Stimulated activated CD4-positive, alpha-beta T cell treated with anti-CD3 and anti-CD28 coated beads, TNF-alpha, amount 100 ng/mL, for 48 hours (primary cell): ENCODE data around the gene SPON2.

Experiments
- DNase-seq, 3 donors: peaks; one replicate each; pipeline ENCODE4 v3.0.0-alpha.2; 2020; ENCODE audit warnings: low read depth in 3 of 3

SPON2 gene

GRCh38 chr4:1195109-1195671, 22.8 kb upstream of the SPON2 start:
- no peak for DNase-seq

DNA sequence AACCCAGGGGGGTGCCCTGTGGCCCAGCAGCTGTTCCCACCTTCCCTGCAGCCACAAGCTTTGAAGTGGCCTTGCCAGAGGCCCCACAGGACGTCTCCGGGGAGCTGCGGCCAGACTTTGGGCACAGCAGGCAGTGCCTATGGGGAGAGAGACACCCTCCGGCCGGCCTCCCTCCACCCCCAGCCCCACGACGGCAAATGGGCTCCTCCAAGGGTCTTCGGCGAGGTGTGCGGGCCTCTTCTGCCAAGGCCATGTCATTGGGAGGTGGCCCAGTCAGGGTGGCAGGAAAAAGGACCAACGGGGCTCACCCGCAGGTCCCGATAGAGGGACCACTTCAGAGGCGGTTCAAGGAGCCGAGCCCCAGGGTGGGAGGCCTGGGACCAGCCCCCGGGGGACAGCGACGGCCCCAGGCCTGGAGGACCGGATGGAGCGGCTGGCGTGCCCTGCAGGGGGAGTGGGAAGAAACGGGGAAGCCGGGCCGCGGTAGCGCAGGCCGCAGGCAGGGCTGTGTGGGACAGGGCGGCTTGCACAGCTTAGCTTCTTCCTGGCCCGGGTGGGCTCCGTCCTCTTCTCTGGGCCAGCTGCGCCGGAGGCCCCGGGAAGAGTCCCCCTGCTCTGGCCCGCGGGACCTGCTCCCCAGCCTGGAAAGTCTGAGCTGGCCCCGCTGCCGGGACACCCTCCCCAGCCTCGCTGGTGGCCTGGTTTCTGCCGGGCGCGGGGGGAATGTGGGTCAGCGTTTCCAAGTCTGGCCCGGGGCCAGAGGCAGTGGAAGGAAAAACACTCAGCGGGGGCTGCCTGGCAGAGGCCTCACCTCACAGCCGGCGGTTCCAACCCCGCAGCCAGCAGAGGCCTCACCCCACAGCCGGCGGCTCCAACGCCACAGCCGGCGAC, 21.9 kb upstream of the SPON2 start:
- DNase-seq, result no peak

DNA sequence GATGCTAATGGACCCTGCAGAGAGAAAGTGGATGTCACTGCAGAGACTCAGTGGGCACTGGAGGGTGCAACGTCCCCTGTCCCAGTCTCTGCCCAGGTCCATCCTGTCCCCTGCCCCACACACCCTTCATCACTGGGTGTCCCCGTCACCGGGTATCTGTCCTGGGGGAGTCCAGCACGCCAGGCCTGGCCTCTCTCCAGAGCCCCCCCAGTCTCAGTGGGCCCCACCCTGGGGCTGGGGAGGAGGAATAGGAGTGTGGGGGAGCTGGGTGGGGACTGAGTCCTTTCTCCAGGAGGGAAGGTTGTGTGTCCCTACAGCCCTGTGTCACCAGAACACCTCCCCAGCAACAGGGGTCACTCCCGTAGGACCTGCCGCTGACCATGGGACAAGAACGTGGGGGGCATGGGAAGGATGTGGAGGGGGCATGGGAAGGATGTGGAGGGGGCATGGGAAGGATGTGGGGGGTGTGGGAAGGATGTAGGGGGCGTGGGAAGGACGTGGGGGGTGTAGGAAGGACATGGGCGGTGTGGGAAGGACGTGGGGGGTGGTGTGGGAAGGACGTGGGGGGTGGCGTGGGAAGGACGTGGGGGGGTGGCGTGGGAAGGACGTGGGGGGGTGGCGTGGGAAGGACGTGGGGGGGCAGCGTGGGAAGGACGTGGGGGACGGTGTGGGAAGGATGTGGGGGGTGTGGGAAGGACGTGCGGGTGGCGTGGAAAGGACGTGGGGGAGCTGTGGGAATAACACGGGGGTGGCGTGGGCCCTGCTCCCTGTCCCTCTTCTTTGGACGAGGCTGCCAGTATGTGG, 21.0 kb upstream of the SPON2 start:
- no peak for DNase-seq

DNA sequence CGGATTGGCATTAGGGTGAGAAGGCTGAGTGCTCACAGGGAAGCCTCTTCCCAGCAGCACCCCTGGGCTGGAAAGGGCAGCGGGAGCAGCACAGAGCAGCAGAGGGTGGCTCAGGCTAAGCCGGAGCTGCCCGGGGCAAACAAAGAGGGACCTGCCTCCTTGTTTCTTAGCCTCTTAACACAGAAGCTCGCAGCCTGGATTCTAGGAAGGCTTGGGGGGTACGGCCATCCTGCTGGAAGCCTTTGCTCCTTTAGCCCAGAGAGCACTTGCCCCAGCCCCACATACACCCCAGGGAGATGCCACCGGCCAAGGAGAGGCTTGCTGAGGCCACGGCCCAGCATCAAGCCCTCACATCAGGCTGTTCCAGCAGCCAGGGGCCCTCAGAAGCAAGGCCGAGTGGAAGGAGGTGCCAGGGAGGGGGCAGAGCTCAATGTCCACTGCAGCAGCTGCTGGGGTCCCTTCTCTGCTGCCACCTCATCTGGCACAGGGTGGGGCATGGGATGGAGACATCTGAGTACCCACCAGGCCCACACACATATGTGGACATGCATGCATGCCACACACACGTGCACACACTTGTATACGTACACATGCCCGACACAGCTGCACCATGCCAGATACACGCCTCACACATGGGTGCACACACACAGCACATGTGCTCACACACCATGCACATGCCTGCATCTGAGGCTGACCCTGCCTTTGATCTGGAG, 20.3 kb upstream of the SPON2 start:
- DNase-seq, result no peak

DNA sequence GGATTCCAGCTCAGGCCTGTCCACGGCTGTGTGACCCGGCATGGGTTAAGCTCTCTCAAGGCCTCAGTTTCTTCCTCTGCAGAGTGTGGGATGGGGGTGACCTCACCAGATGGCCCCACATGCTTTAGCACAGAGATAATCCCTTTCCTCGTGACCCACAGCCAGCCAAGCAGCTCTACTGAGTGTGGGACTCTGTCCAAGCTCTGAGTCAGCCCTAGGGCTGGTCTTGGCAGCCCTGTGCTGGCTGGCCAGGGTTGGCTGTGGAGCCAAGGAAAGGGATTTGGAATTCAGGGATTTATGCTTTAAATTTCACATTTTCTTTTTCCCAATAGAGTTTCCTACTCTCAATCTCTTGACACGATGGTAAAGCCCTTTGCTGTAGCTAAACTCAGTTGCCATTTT, 19.7 kb upstream of the SPON2 start:
- DNase-seq, result no peak

- no peak for DNase-seq
These were observed 19.2 kb upstream of the SPON2 start for GRCh38 chr4:1191621-1192020.

GRCh38 chr4:1187182-1187581, 14.8 kb upstream of the SPON2 start:
- no peak for DNase-seq

GRCh38 chr4:1183985-1184773, 11.8 kb upstream of the SPON2 start:
- DNase-seq, result no peak

DNA sequence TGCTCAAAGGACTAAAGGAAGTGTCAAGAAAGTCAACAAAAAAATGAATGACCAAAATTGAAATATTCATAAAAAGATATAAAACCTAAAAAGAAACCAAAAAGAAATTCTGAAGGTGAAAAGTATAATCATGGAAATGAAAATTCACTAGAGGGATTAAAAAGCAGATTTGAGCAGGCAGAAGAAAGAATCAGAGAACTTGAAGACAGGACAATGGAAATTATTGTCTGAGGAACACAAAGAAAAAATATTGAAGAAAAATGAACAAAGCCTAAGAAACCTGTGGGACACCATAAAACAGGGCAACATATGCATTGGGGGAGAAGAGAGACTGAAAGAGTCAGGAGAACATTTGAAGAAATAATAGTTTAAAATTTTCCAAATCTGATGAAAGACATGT, 9.9 kb upstream of the SPON2 start:
- no peak for DNase-seq

- no peak for DNase-seq
These were observed 8.3 kb upstream of the SPON2 start for GRCh38 chr4:1180663-1181062.

- no peak for DNase-seq
These were observed 7.6 kb upstream of the SPON2 start for GRCh38 chr4:1179976-1180375.

GRCh38 chr4:1179089-1179441, 6.7 kb upstream of the SPON2 start:
- no peak for DNase-seq

DNA sequence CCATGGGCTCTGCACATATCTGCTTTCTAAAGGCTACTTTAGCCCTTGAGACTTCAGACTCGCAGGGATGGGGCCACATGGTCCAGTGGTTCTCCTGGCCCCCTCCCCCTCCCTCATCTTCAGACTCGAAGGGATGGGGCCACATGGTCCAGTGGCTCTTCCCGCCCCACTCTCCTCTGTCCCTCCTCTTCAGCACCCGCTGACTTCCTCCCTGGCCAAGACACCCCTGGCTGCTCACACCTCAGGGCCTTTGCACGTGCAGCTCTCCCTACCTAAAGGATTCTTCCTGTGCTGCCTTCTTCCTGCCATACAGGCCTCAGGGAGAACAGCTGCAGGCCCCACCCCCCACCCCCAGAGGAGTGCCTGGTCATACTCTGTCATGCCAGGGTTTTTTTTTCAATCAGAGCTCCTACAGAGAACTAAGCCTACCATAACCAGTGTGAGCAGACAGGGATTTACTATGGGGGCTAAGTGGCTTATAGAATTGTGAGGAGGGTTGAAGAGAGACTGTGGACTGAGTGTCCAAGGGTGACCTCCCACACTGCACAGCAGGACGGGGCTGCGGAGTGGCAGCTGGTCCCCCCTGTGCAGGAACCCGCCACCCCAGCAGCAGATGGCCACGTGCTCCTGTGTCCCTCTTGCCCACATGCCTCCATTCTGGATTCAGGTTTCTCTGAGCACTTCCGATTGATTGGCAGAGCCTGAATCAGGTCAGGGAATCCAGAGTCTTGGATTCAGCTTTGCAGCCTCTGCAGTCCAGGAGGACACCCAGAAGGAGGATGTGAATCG, 6.1 kb upstream of the SPON2 start:
- no peak for DNase-seq

GRCh38 chr4:1177274-1178141, 5.1 kb upstream of the SPON2 start:
- no peak for DNase-seq

DNA sequence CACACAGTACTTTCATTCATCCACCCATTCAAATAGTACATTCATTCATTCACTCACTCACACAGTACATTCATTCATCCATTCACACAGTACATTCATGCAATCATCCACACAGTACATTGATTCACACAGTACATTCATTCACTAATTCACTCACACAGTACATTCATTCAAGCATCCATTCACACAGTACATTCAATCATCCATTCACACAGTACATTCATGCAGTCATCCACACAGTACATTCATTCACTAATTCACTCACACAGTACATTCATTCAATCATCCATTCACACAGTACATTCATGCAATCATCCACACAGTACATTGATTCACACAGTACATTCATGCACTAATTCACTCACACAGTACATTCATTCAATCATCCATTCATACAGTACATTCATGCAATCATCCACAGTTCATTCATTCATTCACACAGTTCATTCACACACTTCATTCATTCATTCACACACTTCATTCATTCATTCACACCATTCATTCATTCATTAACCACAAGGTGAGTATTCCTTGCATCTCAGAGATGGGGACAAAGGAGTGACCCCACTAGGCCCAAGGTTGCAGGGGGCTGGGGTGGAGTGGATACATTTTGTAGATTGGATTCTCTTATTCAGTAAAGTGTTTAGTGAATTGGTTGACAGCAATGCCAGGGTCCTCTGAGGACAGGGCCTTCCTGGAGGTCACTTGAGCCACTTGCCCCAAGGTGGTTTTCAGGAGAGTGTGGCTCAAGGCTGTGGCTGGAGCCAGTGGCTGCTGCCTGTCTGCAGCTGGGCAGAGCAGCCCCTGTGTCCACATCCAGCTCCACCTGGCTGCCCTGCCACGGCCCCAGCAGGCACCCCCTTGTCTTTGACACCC, 4.3 kb upstream of the SPON2 start:
- DNase-seq, result no peak

DNA sequence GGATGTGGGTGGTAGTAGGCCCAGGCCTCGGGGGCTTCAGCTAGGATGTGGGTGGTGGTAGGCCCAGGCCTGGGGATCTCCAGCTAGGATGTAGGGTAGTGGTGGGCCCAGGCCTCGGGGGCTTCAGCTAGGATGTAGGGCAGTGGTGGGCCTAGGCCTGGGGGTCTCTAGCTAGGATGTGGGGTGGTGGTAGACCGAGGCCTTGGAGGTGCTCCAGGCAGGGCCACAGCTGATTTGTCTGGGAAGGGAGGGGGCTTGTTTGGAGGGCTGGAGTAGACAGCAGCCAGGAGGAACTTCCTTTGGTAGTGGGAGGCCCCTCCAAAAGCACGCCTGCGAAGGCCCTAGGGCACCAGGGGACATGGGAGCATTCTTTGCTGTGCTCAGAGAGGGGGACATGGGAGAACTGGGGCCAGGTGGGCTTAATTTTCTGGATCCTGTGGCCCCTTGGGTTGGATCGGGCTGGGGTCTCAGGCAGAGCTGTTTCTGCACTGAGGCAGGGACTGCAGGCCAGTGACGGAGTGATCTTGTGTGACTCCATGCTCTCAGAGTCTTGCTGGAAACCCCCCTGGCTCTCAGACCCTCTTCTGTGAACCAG, 3.3 kb upstream of the SPON2 start:
- no peak for DNase-seq

DNA sequence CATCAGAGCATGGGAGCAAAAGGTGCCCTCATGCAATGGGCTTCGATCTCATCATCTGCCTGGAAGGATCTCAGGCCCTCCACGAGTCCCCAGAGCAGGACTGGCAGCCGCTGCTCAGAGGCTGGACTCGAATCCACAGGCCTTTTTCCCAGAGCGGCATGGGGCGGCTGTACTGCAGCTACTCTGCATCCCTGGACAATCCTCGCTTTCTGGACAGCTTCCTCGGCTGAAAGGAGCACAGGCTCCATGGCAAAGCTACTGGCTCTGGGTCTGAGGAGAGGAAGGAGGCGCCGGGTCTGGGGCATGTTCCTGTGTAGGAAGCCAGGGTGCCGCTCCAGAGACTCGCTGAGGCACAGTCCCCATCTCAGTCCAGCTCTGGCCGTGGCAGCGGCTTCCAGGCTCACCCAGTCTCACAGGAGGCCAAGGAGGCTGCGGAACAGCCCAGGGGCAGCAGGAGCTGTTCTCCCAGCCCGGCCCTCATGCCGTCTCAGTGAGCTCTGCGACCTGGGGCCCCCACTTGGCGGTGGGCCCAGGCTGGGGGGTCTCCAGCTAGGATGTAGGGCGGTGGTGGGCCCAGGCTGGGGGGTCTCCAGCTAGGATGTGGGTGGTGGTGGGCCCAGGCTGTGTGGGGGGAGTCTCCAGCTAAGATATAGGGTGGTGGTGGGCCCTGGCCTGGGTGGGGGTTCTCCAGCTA, 2.7 kb upstream of the SPON2 start:
- DNase-seq, result no peak
